WERI-Rb-1 (cell line): ENCODE data around the gene RHOA.
"Not testable (repeated sequence)": the region's sequence is repeated elsewhere in the genome, so short reads cannot be mapped to it uniquely, and the experiment has no call there.

Source experiments
- DNase-seq: peaks from one replicate; pipeline ENCODE4 v3.0.0-alpha.2; 2020
- H3K27ac ChIP-seq: fragments of 250-450 bp; sonication (Bioruptor Pico); 2 replicates; pipeline ENCODE4 v1.5.1; 2020; ENCODE audit warnings: mild to moderate bottlenecking, moderate library complexity
- H3K27me3 ChIP-seq: fragments of 250-450 bp; sonication (Bioruptor Pico); 2 replicates; pipeline ENCODE4 v1.5.1; 2021; ENCODE audit warnings: mild to moderate bottlenecking, low read depth, moderate library complexity; ENCODE audit not compliant: insufficient read depth, severe bottlenecking
- H3K36me3 ChIP-seq: fragments of 250-450 bp; sonication (Bioruptor Pico); 2 replicates; pipeline ENCODE4 v1.5.1; 2020; ENCODE audit warnings: mild to moderate bottlenecking, moderate library complexity
- H3K4me3 ChIP-seq: 2 replicates; pipeline ENCODE4 v1.5.1; 2011; ENCODE audit warnings: low read depth, mild to moderate bottlenecking, control low read depth, low read length
- H3K9me3 ChIP-seq: fragments of 250-450 bp; sonication (Bioruptor Pico); 2 replicates; pipeline ENCODE4 v1.5.1; 2021; ENCODE audit warnings: mild to moderate bottlenecking, moderate library complexity; ENCODE audit not compliant: severe bottlenecking
- CTCF ChIP-seq: IDR thresholded peaks from 2 replicates; pipeline ENCODE4 v1.5.1; 2011; ENCODE audit warnings: low read depth, mild to moderate bottlenecking, control low read depth, inconsistent platforms, low read length

The RHOA gene

GRCh38 chr3:49339581-49339940, 72.2 kb downstream of the RHOA start:
- H3K4me3 ChIP-seq, result peak overlapping the region; percentile 95
- no peak for TF ChIP-seq CTCF
- no peaks in the 10 kb centered on the region for H3K27me3 ChIP-seq
- no peaks in the 10 kb centered on the region for H3K9me3 ChIP-seq
- H3K36me3 ChIP-seq, result peaks cover 21% of the 10 kb centered on the region
- H3K27ac ChIP-seq, result peak overlapping the region; percentile 95
- DNase-seq, result peak; percentile 60

- no peak overlapping the region for H3K27ac ChIP-seq
- H3K4me3 ChIP-seq, result no peak overlapping the region
- no peaks in the 10 kb centered on the region for H3K27me3 ChIP-seq
- no peak for TF ChIP-seq CTCF
- no peak for DNase-seq
- H3K9me3 ChIP-seq, result no peaks in the 10 kb centered on the region
- peaks cover 74% of the 10 kb centered on the region for H3K36me3 ChIP-seq
Measured at GRCh38 chr3:49333916-49334633, 77.7 kb downstream of the RHOA start.

DNA sequence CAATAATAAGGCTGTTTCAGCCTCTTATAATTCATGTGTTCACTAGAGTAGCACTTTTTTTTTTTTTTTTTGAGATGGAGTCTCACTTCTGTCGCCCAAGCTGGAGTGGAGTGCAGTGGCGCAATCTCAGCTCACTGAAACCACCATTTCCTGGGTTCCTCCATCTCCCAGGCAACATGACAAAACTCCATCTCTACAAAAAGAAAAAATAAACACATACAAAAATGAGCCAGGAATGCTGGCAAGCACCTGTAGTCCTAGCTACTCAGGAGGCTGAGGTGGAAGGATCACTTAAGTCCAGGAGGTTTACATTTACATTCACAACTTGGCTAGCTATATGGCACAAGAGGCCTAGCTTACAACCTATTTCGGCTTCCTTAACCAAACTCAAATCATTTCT, 78.7 kb downstream of the RHOA start:
- Histone ChIP-seq H3K4me3 (no peak overlapping the region), H3K27me3 (no peaks in the 10 kb centered on the region), H3K27ac (no peak overlapping the region), H3K9me3 (no peaks in the 10 kb centered on the region), H3K36me3 (peaks cover 77% of the 10 kb centered on the region)
- TF ChIP-seq CTCF, result no peak
- DNase-seq, result no peak

DNA sequence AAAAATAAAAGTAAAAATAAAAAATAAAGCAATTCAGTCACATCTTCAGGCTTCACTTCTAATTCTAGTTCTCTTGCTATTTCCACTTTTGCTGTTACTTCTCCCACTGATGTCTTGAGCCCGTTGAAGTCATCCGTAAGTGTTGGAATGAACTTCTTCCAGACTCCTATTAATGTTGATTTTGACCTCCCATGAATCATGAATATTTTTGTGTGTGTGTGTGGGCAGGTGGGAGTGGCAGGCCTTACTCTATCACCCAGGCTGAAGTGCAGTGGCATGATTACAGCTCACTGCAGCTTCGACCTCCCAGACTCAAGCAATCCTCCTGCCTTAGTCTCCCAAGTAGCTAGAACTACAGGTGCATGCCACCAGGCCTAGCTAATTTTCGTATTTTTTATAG, 82.6 kb downstream of the RHOA start:
- Histone ChIP-seq H3K27me3 (no peaks in the 10 kb centered on the region), H3K4me3 (no peak overlapping the region), H3K9me3 (no peaks in the 10 kb centered on the region), H3K36me3 (peaks cover 88% of the 10 kb centered on the region), H3K27ac (no peak overlapping the region)
- no peak for DNase-seq
- TF ChIP-seq CTCF, result no peak

DNA sequence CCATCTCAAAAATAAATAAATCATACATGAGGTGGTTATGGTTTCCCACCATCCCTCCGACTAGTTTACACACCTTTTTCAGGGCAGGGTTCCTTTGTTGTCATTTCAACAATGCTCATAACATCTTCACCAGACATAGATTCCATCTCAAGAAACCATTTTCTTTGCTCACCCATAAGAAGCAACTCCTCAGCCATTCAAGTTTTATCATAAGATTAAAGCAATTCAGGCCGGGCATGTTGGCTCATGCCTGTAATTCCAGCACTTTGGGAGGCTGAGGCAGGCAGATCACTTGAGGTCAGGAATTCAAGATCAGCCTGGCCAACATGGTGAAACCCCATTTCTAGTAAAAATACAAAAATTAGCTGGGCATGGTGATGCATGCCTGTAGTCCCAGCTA, 83.4 kb downstream of the RHOA start:
- H3K27ac ChIP-seq, H3K27me3 ChIP-seq, DNase-seq, H3K4me3 ChIP-seq, H3K9me3 ChIP-seq: not testable (repeated sequence)
- H3K36me3 ChIP-seq, result peaks cover 88% of the 10 kb centered on the region

GRCh38 chr3:49327485-49327884, 84.3 kb downstream of the RHOA start:
- DNase-seq, result peak; percentile 28
- H3K27ac ChIP-seq, result no peak overlapping the region
- H3K36me3 ChIP-seq, result peaks cover 83% of the 10 kb centered on the region
- peak; percentile 36 for TF ChIP-seq CTCF
- H3K9me3 ChIP-seq, result no peaks in the 10 kb centered on the region
- H3K27me3 ChIP-seq, result no peaks in the 10 kb centered on the region
- H3K4me3 ChIP-seq, result no peak overlapping the region
